Motor neuron (in vitro differentiated cells): ENCODE measurements around the gene CNIH3. TPM values are rescaled to one million over a fixed set of nuclear protein-coding genes. Genes with fewer than 3 reads are reported as not detected.
"Not testable (repeated sequence)": the region's sequence is repeated elsewhere in the genome, so short reads cannot be mapped to it uniquely, and the experiment has no call there.

ENCODE experiments used
- ATAC-seq, 8 experiments: fragments of 200-7000 bp; cut with Tn5 transposase; replicated peaks in 6 of 8; 2 replicates each; pipeline ENCODE4 v1.8.0; 2021; ENCODE audit warnings: mild to moderate bottlenecking in 8 of 8, moderate library complexity in 8 of 8
- H3K27ac ChIP-seq, 2 donors: fragments of 250-450 bp; sonication (Bioruptor Pico); 2 replicates each; pipeline ENCODE4 v1.9.0; 2021; ENCODE audit warnings: antibody characterized with exemption in 2 of 2, mild to moderate bottlenecking in 2 of 2, moderate library complexity in 1 of 2
- H3K4me1 ChIP-seq, 2 donors: fragments of 250-450 bp; sonication (Bioruptor Pico); replicated peaks in 1 of 2; 2 replicates each; pipeline ENCODE4 v1.6.1; 2021; ENCODE audit warnings: antibody characterized with exemption in 2 of 2, mild to moderate bottlenecking in 2 of 2, moderate library complexity in 1 of 2
- H3K4me3 ChIP-seq, 5 donors: fragments of 250-450 bp; sonication (Bioruptor Pico); 2 replicates each; pipeline ENCODE4 v1.9.0; 2021; ENCODE audit warnings: antibody characterized with exemption in 5 of 5, mild to moderate bottlenecking in 5 of 5, moderate library complexity in 4 of 5
- WGBS, 10 experiments: fragments of 450-650 bp; shearing (Covaris generic); methylation state at CpG; one replicate each; pipeline ENCODE4 v1.0.0; 2022; 5-methylcytosine and 5-hydroxymethylcytosine counted together
- in situ Hi-C, 9 experiments: fragments of 400-800 bp; cut with MboI; loops; one replicate each; pipeline ENCODE4 v1.15.0; 2021; ENCODE audit warnings: low sequenced_read_pairs in 9 of 9, low pct_unique_long_range_greater_than_20kb in 2 of 9; ENCODE audit not compliant: unreplicated experiment in 9 of 9
- total RNA-seq, 8 experiments: library from RNA; unstranded; fragments of 300-600 nt; gene quantifications; 2 replicates each; pipeline versions ENCODE4 v1.2.3 to v1.2.4, GENCODE V29; 2022

CNIH3 gene
- total RNA-seq, 8 experiments from 2014 or later = 2.4 to 13.5 (median 8.8) TPM

- in situ Hi-C loops = no loop called here
- ATAC-seq = no peak
Observed at GRCh38 chr1:224703702-224704101, 87.6 kb downstream of the CNIH3 start.

GRCh38 chr1:224704107-224704735 is 88.1 kb downstream of the CNIH3 start:
- Histone ChIP-seq H3K4me3 (no peak overlapping the region), H3K4me1 (peaks cover 18 to 26% of the 10 kb centered on the region in 2 donors), H3K27ac (peak overlapping the region; percentile 13 to 70)
- in situ Hi-C loops = no loop called here
- peak in 6 of 8 experiments; percentile 22 to 93 (median 76) for ATAC-seq
- WGBS, 10 experiments = 70 to 100% (median 82%) methylated on average over 1 to 8 of the region's 8 CpGs

More at GRCh38 chr1:224703702-224704101, 87.6 kb downstream of the CNIH3 start:
- Histone ChIP-seq H3K4me1 (peaks cover 18 to 26% of the 10 kb centered on the region in 2 donors), H3K27ac (peak overlapping the region; percentile 13 to 70), H3K4me3 (no peak overlapping the region)
- WGBS, 10 experiments = 40 to 100% (median 86%) methylated on average over 1 to 7 of the region's 7 CpGs; no CpG with 5 or more reads in 4 of the 10 experiments

- no peak overlapping the region for H3K4me3 ChIP-seq
- H3K4me1 ChIP-seq = peaks cover 18 to 26% of the 10 kb centered on the region in 2 donors
- in situ Hi-C loops = no loop called here
- no peak overlapping the region for H3K27ac ChIP-seq
- WGBS, 10 experiments = 20 to 81% (median 59%) methylated on average over 1 to 3 of the region's 3 CpGs; no CpG with 5 or more reads in 1 of the 10 experiments
- ATAC-seq = no peak
Observed at GRCh38 chr1:224705578-224705977, 89.5 kb downstream of the CNIH3 start.

- no peak overlapping the region for H3K27ac ChIP-seq
- H3K4me3 ChIP-seq = no peak overlapping the region
- ATAC-seq = peak in 7 of 8 experiments; percentile 41 to 91 (median 82)
- peaks cover 17 to 25% of the 10 kb centered on the region in 2 donors for H3K4me1 ChIP-seq
- in situ Hi-C loops = no loop called here
- WGBS, 10 experiments = 43 to 100% (median 75%) methylated on average over 2 to 7 of the region's 7 CpGs; no CpG with 5 or more reads in 2 of the 10 experiments
Observed at GRCh38 chr1:224707843-224708725, 92.0 kb downstream of the CNIH3 start.

GRCh38 chr1:224710196-224710595 is 94.1 kb downstream of the CNIH3 start:
- Histone ChIP-seq H3K4me1 (peaks cover 14 to 18% of the 10 kb centered on the region in 2 donors), H3K4me3 (no peak overlapping the region), H3K27ac (no peak overlapping the region)
- WGBS, 10 experiments = 65 to 100% (median 83%) methylated on average over 1 to 3 of the region's 3 CpGs; no CpG with 5 or more reads in 1 of the 10 experiments
- no peak for ATAC-seq
- in situ Hi-C loops = no loop called here

GRCh38 chr1:224711231-224711756 is 95.2 kb downstream of the CNIH3 start:
- WGBS, 10 experiments = 57 to 100% (median 87%) methylated on average over 1 to 4 of the region's 4 CpGs; no CpG with 5 or more reads in 2 of the 10 experiments
- H3K4me3 ChIP-seq, ATAC-seq, in situ Hi-C loops, H3K27ac ChIP-seq: not testable (repeated sequence)
- peaks cover 12 to 20% of the 10 kb centered on the region in 2 donors for H3K4me1 ChIP-seq

GRCh38 chr1:224711876-224712275 is 95.8 kb downstream of the CNIH3 start:
- no peak overlapping the region for H3K27ac ChIP-seq
- peaks cover 12 to 20% of the 10 kb centered on the region in 2 donors for H3K4me1 ChIP-seq
- in situ Hi-C loops = no loop called here
- 50 to 100% (median 89%) methylated on average over 1 to 3 of the region's 3 CpGs; no CpG with 5 or more reads in 3 of the 10 experiments for WGBS, 10 experiments
- no peak for ATAC-seq
- no peak overlapping the region for H3K4me3 ChIP-seq

GRCh38 chr1:224713228-224713627 is 97.1 kb downstream of the CNIH3 start:
- no peak for ATAC-seq
- 100% methylated on average over 1 of the region's 1 CpG; no CpG with 5 or more reads in 3 of the 10 experiments for WGBS, 10 experiments
- peaks cover 12 to 20% of the 10 kb centered on the region in 2 donors for H3K4me1 ChIP-seq
- in situ Hi-C loops = no loop called here
- H3K4me3 ChIP-seq = no peak overlapping the region
- no peak overlapping the region for H3K27ac ChIP-seq

GRCh38 chr1:224714553-224714952 is 98.4 kb downstream of the CNIH3 start:
- H3K27ac ChIP-seq = peak overlapping the region; percentile 44 to 56
- peaks cover 12 to 20% of the 10 kb centered on the region in 2 donors for H3K4me1 ChIP-seq
- peak in 5 of 8 experiments; percentile 30 to 86 (median 68) for ATAC-seq
- H3K4me3 ChIP-seq = no peak overlapping the region
- in situ Hi-C loops = no loop called here
- 68 to 100% (median 82%) methylated on average over 2 to 6 of the region's 6 CpGs; no CpG with 5 or more reads in 2 of the 10 experiments for WGBS, 10 experiments

- in situ Hi-C loops = no loop called here
- no peak for ATAC-seq
- WGBS, 10 experiments = 76 to 100% (median 91%) methylated on average over 1 to 6 of the region's 9 CpGs; no CpG with 5 or more reads in 2 of the 10 experiments
Observed at GRCh38 chr1:224718470-224719053, 102.4 kb downstream of the CNIH3 start.

GRCh38 chr1:224719716-224720115 is 103.6 kb downstream of the CNIH3 start:
- peaks cover 15 to 40% of the 10 kb centered on the region in 2 donors for H3K4me1 ChIP-seq
- WGBS, 10 experiments = 20 to 66% (median 54%) methylated on average over 1 to 4 of the region's 4 CpGs; no CpG with 5 or more reads in 2 of the 10 experiments
- in situ Hi-C loops = no loop called here
- no peak overlapping the region for H3K4me3 ChIP-seq
- H3K27ac ChIP-seq = no peak overlapping the region
- no peak for ATAC-seq

More at GRCh38 chr1:224718470-224719053, 102.4 kb downstream of the CNIH3 start:
- Histone ChIP-seq H3K4me3 (no peak overlapping the region), H3K4me1 (peaks cover 24 to 44% of the 10 kb centered on the region in 2 donors), H3K27ac (no peak overlapping the region)

GRCh38 chr1:224720216-224720615 is 104.1 kb downstream of the CNIH3 start:
- H3K4me1 ChIP-seq = peaks cover 13 to 35% of the 10 kb centered on the region in 2 donors
- no peak overlapping the region for H3K4me3 ChIP-seq
- WGBS, 10 experiments = 40 to 100% (median 72%) methylated on average over 1 to 3 of the region's 5 CpGs; no CpG with 5 or more reads in 3 of the 10 experiments
- H3K27ac ChIP-seq = no peak overlapping the region
- in situ Hi-C loops = no loop called here
- peak in 1 of 8 experiments; percentile 23 for ATAC-seq
